WTC11 (cell line): ENCODE results near the gene CCDC61. TPM values are rescaled to one million over a fixed set of nuclear protein-coding genes. Genes with fewer than 3 reads are reported as not detected.

ENCODE experiments used
- ATF6 ChIP-seq: sonication (generic); formaldehyde crosslinking; IDR thresholded peaks from 2 replicates; pipeline ENCODE4 v1.8.1; 2023; ENCODE audit warnings: mild to moderate bottlenecking, missing genetic modification reagents
- E2F1 ChIP-seq: sonication (generic); formaldehyde crosslinking; IDR thresholded peaks from 2 replicates; pipeline ENCODE4 v1.8.0; 2022; ENCODE audit warnings: mild to moderate bottlenecking, missing genetic modification reagents
- JUN ChIP-seq: sonication (generic); formaldehyde crosslinking; IDR thresholded peaks from 2 replicates; pipeline ENCODE4 v1.8.0; 2023; ENCODE audit warnings: mild to moderate bottlenecking, missing genetic modification reagents
- MXD4 ChIP-seq: fragments of 250-450 bp; sonication (Bioruptor Pico); IDR thresholded peaks from 2 replicates; pipeline ENCODE4 v1.8.0; 2021; ENCODE audit warnings: mild to moderate bottlenecking, moderate library complexity, borderline replicate concordance
- NFE2L1 ChIP-seq: sonication (generic); formaldehyde crosslinking; IDR thresholded peaks from 2 replicates; pipeline ENCODE4 v1.8.1; 2023; ENCODE audit warnings: missing genetic modification reagents
- NFYB ChIP-seq: sonication (generic); formaldehyde crosslinking; conservative IDR thresholded peaks from 2 replicates; pipeline ENCODE4 v1.8.0; 2022; ENCODE audit warnings: low read depth, missing genetic modification reagents
- NR1H2 ChIP-seq: sonication (generic); formaldehyde crosslinking; IDR thresholded peaks from 2 replicates; pipeline ENCODE4 v1.9.0; 2021; ENCODE audit warnings: mild to moderate bottlenecking, moderate library complexity, missing genetic modification reagents
- NR2C2 ChIP-seq: sonication (generic); formaldehyde crosslinking; IDR thresholded peaks from 2 replicates; pipeline ENCODE4 v1.8.0; 2022; ENCODE audit warnings: mild to moderate bottlenecking, missing genetic modification reagents
- NR3C1 ChIP-seq: sonication (generic); formaldehyde crosslinking; conservative IDR thresholded peaks from 2 replicates; pipeline ENCODE4 v1.8.1; 2023; ENCODE audit warnings: low read depth, mild to moderate bottlenecking, missing genetic modification reagents
- OVOL2 ChIP-seq: fragments of 250-450 bp; sonication (Bioruptor Pico); IDR thresholded peaks from 2 replicates; pipeline ENCODE4 v1.9.0; 2021; ENCODE audit warnings: mild to moderate bottlenecking, borderline replicate concordance
- PRRX2 ChIP-seq: fragments of 250-450 bp; sonication (Bioruptor Pico); IDR thresholded peaks from 2 replicates; pipeline ENCODE4 v1.8.0; 2021; ENCODE audit warnings: mild to moderate bottlenecking
- SMAD4 ChIP-seq: sonication (generic); formaldehyde crosslinking; IDR thresholded peaks from 2 replicates; pipeline ENCODE4 v1.8.0; 2022; ENCODE audit warnings: mild to moderate bottlenecking, missing genetic modification reagents
- USF1 ChIP-seq: sonication (generic); formaldehyde crosslinking; IDR thresholded peaks from 2 replicates; pipeline ENCODE4 v1.8.0; 2022; ENCODE audit warnings: mild to moderate bottlenecking, missing genetic modification reagents
- USF2 ChIP-seq: sonication (generic); formaldehyde crosslinking; IDR thresholded peaks from 2 replicates; pipeline ENCODE4 v1.8.1; 2023; ENCODE audit warnings: mild to moderate bottlenecking, missing genetic modification reagents, moderate library complexity
- ZNF263 ChIP-seq: sonication (generic); formaldehyde crosslinking; IDR thresholded peaks from 2 replicates; pipeline ENCODE4 v1.8.1; 2022; ENCODE audit warnings: low read depth, mild to moderate bottlenecking, moderate library complexity, missing genetic modification reagents
- ZNF281 ChIP-seq: sonication (generic); formaldehyde crosslinking; IDR thresholded peaks from 2 replicates; pipeline ENCODE4 v1.8.0; 2023; ENCODE audit warnings: mild to moderate bottlenecking, missing genetic modification reagents
- ZNF396 ChIP-seq: fragments of 250-450 bp; sonication (Bioruptor Pico); IDR thresholded peaks from 2 replicates; pipeline ENCODE4 v1.8.0; 2021; ENCODE audit warnings: mild to moderate bottlenecking, moderate library complexity, borderline replicate concordance
- ZSCAN18 ChIP-seq: fragments of 250-450 bp; sonication (Bioruptor Pico); IDR thresholded peaks from 2 replicates; pipeline ENCODE4 v2.1.2; 2022; ENCODE audit warnings: mild to moderate bottlenecking, moderate library complexity
- total RNA-seq: library from RNA; stranded (reverse); gene quantifications from 3 replicates; pipeline ENCODE4 v1.2.3, GENCODE V29; 2021
- TF ChIP-seq, protein P1 (sequence below): fragments of 250-450 bp; sonication (Bioruptor Pico); IDR thresholded peaks from 2 replicates; pipeline ENCODE4 v1.9.0; 2021; ENCODE audit warnings: mild to moderate bottlenecking, borderline replicate concordance
- TF ChIP-seq, protein P2 (sequence below): sonication (generic); formaldehyde crosslinking; IDR thresholded peaks from 2 replicates; pipeline ENCODE4 v1.8.0; 2023; ENCODE audit warnings: missing genetic modification reagents
- TF ChIP-seq, protein P3 (sequence below): sonication (generic); formaldehyde crosslinking; conservative IDR thresholded peaks from 2 replicates; pipeline ENCODE4 v1.8.1; 2022; ENCODE audit warnings: mild to moderate bottlenecking, missing genetic modification reagents
- TF ChIP-seq, protein P4 (sequence below): sonication (generic); formaldehyde crosslinking; IDR thresholded peaks from 2 replicates; pipeline ENCODE4 v1.8.1; 2023; ENCODE audit warnings: mild to moderate bottlenecking, missing genetic modification reagents, moderate library complexity

CCDC61 gene
- total RNA-seq, 1 experiment from 2014 or later, result 33.7 TPM

DNA sequence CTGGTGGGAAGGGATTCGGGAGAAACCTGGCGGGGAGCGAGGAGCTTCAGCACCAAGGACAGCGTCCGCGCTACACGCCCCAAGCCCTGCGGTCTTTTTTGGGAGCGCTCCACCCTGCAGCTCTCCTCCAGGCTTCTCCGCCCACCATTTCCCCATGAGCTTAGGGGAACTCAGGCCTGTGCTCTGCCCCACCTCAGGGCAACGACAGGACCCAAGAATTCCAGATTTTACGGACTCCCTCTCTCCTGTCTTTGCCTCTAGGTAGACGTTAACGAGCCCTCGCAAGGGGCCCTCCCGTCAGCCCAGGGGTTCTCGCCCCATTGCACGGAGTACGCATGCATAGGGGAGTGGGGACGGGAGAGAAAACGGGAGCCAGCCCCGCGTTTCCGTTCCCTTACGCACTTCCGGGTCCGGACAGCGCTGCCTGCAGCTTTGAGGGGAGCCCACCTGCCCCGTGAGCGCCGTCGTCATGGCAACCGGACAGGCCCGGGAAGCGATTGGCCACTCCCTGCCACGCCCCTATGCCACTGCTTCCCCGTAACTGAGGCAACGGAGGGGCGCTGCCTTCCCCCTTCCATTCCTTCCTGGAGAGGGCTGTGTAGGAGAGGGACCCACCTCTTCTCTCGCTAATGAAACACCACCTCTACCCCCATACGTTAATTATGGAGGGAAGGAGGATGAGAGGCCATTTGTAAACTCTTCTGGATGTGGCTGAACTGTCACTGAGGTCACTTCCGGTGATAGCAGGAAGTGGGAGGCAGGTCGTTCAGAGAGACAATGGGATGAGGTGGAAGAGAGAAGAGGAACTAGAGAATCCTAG, 42.4 kb upstream of the CCDC61 start (continued):
- TF ChIP-seq, protein P1, sequence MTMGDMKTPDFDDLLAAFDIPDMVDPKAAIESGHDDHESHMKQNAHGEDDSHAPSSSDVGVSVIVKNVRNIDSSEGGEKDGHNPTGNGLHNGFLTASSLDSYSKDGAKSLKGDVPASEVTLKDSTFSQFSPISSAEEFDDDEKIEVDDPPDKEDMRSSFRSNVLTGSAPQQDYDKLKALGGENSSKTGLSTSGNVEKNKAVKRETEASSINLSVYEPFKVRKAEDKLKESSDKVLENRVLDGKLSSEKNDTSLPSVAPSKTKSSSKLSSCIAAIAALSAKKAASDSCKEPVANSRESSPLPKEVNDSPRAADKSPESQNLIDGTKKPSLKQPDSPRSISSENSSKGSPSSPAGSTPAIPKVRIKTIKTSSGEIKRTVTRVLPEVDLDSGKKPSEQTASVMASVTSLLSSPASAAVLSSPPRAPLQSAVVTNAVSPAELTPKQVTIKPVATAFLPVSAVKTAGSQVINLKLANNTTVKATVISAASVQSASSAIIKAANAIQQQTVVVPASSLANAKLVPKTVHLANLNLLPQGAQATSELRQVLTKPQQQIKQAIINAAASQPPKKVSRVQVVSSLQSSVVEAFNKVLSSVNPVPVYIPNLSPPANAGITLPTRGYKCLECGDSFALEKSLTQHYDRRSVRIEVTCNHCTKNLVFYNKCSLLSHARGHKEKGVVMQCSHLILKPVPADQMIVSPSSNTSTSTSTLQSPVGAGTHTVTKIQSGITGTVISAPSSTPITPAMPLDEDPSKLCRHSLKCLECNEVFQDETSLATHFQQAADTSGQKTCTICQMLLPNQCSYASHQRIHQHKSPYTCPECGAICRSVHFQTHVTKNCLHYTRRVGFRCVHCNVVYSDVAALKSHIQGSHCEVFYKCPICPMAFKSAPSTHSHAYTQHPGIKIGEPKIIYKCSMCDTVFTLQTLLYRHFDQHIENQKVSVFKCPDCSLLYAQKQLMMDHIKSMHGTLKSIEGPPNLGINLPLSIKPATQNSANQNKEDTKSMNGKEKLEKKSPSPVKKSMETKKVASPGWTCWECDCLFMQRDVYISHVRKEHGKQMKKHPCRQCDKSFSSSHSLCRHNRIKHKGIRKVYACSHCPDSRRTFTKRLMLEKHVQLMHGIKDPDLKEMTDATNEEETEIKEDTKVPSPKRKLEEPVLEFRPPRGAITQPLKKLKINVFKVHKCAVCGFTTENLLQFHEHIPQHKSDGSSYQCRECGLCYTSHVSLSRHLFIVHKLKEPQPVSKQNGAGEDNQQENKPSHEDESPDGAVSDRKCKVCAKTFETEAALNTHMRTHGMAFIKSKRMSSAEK, result no peak
- TF ChIP-seq USF2 (CRISPR knock-in tag), result peak; percentile 46
- no peak for TF ChIP-seq ZSCAN18 (CRISPR knock-in tag)
- TF ChIP-seq JUN (CRISPR knock-in tag), result peak; percentile 93
- no peak for TF ChIP-seq PRRX2 (CRISPR knock-in tag)
- peak; percentile 24; the same call in 1 of the 2 replicates for TF ChIP-seq NR2C2 (CRISPR knock-in tag)
- TF ChIP-seq ZNF263 (CRISPR knock-in tag), result no peak
- 0 out of 2 replicates have a peak, but pooled peaks have one; percentile 55 for TF ChIP-seq NFE2L1 (CRISPR knock-in tag)
- TF ChIP-seq NR3C1 (CRISPR knock-in tag), result 0 out of 2 replicates have a peak, but pooled peaks have one; percentile 69
- TF ChIP-seq ATF6 (CRISPR knock-in tag), result no peak
- TF ChIP-seq NR1H2 (CRISPR knock-in tag), result peak; percentile 59; the same call in 1 of the 2 replicates
- TF ChIP-seq OVOL2 (CRISPR knock-in tag), result no peak
- no peak for TF ChIP-seq ZNF396
- TF ChIP-seq, protein P2, sequence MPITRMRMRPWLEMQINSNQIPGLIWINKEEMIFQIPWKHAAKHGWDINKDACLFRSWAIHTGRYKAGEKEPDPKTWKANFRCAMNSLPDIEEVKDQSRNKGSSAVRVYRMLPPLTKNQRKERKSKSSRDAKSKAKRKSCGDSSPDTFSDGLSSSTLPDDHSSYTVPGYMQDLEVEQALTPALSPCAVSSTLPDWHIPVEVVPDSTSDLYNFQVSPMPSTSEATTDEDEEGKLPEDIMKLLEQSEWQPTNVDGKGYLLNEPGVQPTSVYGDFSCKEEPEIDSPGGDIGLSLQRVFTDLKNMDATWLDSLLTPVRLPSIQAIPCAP, result peak; percentile 54; the same call in 1 of the 2 replicates
- peak; percentile 68; the same call in 1 of the 2 replicates for TF ChIP-seq ZNF281 (CRISPR knock-in tag)
- TF ChIP-seq MXD4 (CRISPR knock-in tag), result no peak
- peak; percentile 91 for TF ChIP-seq E2F1
- TF ChIP-seq USF1 (CRISPR knock-in tag), result peak; percentile 60; the same call in 1 of the 2 replicates
- TF ChIP-seq, protein P3, sequence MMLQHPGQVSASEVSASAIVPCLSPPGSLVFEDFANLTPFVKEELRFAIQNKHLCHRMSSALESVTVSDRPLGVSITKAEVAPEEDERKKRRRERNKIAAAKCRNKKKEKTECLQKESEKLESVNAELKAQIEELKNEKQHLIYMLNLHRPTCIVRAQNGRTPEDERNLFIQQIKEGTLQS, result no peak
- TF ChIP-seq NFYB (CRISPR knock-in tag), result no peak
- TF ChIP-seq SMAD4 (CRISPR knock-in tag), result peak; percentile 87
- TF ChIP-seq, protein P4, sequence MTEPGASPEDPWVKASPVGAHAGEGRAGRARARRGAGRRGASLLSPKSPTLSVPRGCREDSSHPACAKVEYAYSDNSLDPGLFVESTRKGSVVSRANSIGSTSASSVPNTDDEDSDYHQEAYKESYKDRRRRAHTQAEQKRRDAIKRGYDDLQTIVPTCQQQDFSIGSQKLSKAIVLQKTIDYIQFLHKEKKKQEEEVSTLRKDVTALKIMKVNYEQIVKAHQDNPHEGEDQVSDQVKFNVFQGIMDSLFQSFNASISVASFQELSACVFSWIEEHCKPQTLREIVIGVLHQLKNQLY, result no peak
